Activated T-cell treated with anti-CD3 and anti-CD28 coated beads for 24 hours (primary cell): ENCODE results near the gene MUC20.

Experiments used
- DNase-seq: peaks from one replicate; pipeline ENCODE4 v3.0.0-alpha.2; 2020; ENCODE audit warnings: low read depth

MUC20 gene

DNA sequence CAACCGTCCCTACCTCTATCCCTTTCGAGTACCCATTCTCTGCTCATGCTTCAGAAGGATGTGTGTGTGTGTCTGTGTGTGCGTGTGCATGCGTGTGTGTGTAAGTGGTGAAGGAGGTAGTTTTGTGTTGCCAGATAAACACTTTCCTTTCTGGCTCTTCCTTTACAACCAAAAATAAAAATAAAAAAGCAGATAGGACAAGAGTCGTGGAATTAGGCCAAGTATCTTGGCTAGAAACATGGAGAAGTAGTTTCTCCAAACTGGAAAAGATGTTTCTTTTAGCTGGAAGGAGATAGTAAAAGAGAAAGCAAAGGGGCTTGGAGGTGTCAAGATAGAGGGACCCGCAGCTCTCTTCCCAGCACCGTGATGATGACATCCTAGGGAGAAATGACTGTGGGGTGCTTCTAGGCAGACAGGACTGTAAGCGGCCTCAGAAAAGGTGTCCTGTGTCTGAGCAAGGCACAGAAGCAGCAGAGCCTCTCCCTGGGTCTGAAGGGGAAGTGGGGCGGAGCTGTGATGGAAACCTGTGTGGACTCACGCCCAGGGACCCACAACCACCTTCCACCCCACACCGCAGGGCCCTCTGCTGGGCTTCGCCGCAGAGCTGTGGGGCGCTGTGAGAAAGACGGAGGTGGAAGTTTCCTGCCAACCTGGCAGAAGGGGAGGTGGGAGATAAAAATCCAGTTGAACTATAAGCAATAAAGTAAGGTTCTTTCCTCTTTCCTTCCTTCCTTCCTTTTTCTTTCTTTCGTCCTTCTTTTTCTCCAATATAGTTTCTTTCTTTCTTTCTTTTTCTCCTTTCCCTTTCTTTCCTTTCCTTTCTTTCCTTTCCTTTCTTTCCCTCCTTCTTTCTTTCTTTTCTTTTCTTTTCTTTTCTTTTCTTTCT, 35.3 kb downstream of the MUC20 start:
- DNase-seq = no peak

DNA sequence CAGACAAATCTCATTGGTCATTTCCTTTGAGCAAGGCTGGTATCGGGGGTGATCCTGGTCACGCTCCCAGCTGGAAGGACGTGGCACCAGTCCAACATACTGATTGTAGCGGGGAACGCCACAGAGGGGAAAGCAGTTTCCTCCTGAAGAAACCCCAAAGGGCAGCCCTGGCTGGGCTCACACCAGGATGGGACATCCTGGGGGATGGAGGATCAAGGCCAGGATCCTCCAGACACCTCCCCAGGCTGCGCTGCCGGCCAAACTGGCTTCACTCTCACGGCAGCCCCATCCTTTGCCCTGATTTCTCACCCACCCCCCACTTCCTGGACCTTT, 36.6 kb downstream of the MUC20 start:
- DNase-seq = no peak

DNA sequence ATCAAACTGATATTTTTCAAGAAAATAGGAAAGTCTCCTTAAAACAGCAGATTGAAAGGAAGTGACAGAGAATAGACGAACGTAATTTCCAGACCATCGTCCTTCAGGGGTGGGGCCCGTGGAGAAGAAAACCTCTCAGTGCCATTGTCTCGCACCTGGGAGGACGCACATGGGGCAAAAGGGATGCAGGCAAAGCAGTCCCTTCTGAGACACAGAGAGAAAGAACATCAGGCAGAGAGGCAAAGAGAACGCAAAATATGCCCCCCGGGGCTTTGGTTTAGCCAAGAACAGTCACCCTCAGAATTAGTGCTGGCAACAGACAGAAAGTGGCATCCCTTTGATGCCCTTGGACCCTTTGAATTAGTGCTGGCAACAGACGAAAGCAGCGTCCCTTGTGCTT, 37.0 kb downstream of the MUC20 start:
- DNase-seq = no peak

DNA sequence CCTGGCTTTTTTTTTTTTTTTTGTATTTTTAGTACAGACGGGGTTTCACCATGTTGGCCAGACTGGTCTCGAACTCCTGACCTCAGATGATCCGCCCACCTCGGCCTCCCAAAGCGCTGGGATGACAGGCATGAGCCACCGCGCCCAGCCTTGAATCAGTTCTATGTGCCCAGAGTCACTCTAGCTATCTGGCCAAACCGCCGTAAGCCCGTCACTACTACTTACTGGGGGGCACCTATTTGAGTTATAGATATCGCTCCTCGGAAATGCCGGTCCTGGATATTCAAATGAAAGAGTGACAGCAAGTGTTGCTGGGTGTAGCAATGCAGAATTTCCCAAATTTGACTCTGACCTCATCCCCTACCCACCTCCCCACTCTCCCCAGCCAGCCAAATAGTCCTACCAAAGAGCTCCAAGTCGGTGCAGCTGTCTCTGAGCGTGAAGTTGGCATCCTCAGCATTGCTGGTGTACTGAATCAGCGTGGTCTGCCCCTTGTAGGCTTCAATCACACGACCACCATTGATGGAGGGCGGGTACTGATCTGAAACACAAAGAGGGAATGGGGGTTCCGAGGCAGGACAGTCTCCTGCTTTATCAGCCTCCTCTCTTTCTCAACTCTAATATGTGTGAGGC, 38.1 kb downstream of the MUC20 start:
- no peak for DNase-seq

DNA sequence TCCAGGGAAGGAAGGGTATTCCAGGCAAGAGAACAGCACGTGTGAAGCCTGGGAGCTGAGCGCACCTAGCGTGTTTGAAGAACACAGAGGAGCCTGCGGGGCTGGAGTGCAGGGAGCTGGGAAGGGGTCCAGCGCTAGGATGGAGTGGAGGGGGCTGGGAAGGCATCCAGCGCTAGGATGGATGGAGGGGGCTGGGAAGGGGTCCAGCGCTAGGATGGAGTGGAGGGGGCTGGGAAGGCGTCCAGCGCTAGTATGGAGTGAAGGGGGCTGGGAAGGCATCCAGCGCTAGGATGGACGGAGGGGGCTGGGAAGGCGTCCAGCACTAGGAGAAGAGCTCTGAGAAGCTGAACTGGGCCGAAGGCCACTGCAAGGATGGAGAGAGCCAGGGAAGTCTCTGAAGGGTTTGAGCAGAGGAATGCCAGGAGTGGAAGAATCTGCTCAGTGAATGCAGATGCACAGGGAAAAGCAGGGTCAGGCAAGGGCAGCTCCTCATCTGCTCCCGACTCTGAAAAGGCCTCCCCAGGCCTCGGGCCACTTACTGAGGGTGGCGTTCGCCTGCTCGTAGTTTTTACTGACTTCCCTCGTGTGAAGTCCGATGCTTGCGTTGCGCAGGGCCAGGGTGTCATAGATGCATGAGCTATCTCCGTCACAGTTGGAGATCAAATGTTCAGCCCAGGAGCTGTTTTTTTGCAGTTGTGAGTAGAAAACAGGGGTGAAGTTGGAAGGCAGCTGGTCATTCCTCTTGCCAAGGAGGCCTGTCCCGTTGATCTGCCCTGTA, 39.8 kb downstream of the MUC20 start:
- no peak for DNase-seq

DNA sequence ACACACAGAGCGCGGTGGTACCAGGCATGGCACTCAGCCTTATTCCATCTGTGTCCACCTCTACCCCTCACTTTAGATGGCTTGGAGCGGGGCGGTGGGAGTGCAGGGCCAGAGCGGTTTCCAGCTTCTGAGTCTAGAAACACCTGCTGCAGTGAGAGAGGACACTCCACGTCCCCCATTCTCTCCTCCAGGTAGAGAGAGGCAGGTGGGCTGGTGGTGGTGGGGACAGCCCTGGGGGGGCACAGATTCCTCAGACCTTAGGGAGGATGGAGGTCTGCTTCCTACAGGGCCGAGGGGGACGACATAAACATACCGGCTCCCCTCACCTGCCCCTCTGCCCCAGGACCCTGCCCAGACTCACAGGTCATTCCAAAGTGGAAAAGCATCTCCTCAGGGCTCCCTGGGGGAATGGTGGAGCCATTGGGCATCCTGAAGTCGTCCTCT, 40.4 kb downstream of the MUC20 start:
- DNase-seq = no peak

DNA sequence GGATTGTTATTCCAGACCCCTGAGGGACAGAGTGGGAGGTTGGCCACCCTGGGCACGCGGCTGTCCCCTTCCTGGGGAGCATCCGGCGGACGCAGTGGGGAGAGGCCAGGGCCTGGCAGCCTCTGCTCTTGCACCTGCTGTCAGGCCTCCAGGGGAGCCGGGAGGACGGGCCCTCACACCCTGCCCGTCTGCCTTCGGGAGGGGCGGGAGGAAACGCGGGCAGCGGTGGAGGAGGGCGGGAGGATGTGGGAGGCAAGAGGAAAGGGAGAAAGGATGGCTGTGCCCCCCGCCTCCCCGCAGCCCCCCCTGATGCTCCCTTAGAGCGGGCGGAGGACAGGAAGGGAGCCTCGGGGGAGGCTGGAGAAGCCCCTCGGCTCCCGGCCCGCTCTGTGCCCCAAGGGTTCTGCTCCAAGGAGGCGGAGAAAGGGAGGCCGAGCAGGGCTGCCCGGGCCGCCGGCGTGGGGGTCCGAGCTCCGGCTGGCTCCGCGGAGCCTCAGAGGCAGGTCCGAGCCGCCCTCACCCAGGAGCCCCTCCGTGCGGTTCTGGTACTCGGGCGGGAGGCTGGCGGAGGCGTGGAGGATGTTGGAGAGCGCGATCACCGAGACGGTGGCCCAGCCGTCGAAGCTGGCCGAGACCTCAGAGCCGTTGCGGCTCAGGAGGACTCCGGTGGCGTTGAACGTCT, 40.9 kb downstream of the MUC20 start:
- no peak for DNase-seq

DNA sequence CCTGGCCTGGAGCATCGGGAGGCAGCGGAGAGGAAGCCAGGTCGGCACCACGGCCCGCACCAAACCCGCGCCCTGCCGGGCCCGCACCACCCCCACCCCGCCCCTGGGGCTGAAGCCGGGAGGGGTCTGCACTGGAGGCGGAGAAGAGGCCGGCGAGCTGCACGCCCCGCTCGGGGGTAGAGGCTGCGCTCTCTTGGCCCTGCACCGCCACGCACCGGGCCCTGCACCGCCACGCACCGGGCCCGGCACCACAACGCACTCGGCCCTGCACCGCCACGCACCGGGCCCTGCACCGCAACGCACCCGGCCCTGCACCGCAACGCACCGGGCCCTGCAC, 41.4 kb downstream of the MUC20 start:
- no peak for DNase-seq

DNA sequence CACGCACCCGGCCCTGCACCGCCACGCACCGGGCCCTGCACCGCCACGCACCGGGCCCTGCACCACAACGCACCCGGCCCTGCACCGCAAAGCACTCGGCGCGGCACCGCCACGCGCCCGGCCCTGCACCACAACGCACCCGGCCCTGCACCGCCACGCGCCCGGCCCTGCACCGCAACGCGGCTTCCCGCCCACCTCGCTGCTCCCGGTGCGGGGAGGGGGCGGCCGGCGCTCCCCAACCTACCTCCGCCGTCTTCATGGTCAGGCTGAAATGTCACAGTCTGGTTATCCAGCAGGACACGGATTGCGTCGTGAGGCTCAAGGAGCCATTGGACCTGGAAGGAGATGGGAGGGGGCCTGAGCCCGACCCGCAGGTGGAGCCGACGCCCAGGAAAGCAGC, 41.8 kb downstream of the MUC20 start:
- DNase-seq = no peak

DNA sequence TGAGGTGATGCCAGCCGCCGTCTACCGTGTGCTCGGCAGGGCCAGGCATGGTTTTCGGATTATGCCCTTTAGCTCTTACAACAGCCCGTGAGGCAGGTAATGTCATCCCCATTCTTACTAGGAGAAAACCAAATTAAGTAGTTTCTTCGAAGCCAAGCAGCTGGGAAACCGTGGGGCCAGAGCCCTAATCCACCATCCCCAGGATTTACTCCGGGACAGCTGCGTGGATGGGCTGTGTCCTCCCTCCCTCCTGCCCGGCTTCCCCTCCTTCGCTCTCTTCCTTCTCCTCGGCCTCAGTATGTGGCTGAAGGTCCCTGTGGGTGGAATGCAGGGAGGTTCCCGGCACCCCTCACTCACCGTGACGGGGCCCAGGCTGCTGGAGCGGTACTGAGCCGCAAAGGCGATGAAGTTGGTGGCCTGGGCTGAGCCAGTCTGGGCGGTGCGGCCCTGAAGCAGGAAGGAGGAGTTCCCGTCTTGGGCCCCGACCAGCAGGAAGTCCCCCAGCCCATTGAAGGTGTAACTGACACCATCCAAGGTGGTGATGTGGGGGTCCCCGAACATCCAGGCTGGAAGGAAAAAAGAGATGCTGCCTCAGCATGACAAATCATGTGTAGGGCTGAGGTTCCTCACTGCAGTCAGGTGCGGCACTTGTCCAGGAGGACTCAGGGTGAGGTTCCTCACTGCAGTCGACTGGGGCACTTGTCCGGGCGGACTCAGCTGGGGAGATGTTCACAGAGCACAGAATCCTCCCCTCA, 42.5 kb downstream of the MUC20 start:
- DNase-seq = no peak

DNA sequence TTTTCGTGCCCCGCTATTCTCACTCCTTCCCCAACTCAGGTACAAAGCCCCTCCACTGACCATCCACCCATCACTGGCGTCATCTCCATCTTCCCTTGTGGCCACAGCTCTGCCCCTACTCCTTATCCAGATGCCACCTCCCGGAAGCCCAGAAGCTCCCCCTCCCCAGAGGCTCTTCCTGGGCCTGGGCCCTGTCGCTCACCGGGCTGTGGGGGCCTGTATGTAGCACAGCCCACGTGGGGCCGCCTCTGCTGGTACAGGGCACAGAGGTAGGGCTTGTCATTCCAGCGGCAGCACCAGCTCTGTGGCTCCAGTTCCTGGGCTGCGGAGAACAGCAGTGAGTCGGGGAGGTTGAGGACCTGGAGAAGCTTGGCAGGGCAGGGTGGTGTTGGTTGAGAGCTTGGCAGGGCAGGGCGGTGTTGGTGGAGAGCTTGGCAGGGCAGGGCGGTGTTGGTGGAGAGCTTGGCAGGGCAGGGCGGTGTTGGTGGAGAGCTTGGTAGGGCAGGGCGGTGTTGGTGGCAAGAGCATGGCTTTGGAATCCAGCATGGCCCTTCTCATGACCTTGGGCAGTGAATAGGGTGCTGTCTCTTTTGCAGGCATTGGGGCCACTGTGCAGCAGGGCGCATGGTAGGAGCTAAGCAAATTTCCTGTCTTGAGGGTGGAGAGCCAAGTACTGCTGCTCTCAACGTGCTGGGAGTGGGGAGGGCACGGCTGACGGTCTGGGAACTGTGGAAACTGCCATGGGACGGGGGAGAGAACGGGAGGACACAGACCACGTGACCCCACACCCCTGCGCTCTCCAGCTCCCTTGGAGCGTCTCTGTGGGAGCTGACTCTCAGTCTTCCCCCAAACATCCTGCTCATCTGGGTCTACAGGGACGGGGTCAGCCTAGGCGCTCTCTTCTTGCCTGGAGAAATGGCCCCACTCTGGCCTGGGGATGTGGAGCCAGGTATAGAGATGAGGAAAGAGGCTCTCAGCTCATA, 43.4 kb downstream of the MUC20 start:
- no peak for DNase-seq

DNA sequence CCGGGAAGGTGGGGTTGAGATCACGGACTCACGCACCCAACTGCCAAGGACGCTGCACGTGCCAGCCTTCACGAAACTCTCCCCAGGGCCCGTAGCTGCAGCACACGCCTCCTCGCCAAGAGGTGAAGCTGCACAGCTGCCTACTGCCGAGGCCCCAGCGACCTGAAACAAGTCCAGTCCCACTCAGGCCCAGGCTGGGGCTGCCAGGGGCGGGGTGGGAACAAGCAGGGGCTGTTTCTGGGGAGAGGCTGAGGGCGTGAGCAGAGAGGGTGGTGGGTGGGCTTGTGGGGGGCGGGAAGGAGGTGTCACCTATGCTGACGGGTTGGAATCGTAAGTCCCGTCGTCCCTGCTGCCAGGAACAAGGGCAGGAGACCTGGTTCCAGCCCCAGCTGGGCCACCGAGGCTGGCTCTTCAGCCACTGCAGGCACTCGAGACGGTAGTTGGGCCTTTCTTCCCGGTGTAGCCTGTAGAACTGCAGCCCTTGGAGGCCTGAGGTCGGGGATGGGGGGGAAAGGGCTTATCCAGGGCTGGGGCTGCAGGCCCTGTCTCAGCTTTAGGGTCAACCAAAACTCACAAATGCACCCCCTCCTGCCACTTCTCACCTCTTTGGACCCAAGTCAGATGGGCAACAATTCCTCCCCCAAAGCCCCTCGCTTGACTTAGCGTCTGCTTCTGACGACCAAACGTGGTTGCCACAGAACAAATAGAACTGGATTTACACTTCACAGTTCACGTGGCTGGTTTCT, 44.4 kb downstream of the MUC20 start:
- DNase-seq = no peak

DNA sequence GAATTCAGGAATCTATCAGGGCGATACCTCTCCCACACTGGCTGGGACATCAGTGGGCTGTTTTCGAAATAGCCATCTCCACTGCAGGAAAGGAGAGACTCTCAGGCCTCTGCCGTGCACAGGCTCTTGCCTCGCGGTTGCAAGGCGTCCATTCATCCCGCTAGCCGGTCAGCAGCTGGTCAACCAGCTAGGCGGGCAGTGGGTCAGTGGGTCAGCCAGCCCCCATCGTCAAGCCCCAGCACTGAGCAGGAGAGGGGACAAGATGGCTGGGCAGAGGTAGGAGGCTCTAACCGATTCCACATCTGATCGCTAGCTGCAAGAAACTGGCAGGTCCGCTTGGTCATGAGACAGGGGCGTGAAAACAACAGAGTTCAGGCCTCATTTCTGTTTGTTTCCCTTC, 45.9 kb downstream of the MUC20 start:
- no peak for DNase-seq

DNA sequence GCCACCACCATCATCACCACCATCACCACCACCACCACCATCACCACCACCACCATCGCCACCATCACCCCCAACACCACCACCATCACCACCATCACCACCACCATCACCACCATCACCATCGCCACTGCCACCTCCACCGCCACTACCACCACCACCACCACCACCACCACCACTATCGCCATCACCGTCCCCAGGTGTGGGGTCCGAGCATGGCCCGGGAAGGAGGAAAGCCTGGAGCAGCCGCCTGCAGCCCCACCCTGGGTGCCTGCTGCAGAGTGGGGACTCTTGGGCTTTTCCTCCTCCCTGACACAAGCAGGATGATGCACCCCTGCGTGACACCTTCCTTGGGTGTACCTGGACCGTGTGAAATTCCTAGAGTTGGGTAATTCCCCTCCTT, 47.0 kb downstream of the MUC20 start:
- DNase-seq = no peak

DNA sequence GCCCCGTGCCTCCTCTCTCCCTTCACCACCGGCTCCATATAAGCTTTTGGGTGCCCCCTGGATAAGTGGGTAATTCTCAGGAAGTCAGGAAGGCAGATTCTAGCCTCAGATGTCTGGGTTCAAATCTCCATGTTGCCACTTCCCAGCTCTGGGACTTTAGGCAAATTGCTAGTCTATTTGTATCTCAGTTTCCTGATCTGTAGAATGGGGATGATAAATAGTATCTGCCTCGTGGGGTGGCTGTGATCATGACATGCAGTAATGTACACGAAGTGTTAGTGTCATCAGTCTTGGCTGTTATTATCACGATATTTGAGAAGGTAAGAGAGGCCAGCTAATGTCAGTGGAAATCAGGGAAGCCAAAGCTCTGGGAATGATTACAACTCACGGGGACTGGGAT, 47.6 kb downstream of the MUC20 start:
- DNase-seq = no peak

DNA sequence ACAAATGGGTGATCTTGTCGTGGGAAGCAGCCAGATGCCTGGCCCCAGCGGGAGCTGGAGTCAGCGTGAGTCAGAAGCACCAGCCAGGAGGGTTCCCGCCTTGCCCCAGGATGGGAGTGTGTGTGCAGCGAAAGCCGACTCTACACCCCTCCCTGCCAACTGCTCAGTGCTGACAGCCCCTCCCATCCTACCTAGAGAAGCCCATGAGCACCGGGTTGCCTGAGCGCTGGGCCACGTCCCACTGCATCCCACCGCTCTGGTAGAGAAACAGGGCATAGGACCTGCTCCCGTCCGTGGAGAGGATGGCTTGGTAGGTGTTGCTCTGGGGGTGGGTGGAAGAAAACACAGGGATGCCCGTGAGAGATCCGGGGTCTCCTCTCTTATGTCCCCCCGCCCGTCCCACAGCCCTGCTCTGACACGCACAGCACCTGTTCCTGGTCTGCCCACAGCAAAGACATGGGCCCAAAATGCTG, 48.1 kb downstream of the MUC20 start:
- DNase-seq = no peak

DNA sequence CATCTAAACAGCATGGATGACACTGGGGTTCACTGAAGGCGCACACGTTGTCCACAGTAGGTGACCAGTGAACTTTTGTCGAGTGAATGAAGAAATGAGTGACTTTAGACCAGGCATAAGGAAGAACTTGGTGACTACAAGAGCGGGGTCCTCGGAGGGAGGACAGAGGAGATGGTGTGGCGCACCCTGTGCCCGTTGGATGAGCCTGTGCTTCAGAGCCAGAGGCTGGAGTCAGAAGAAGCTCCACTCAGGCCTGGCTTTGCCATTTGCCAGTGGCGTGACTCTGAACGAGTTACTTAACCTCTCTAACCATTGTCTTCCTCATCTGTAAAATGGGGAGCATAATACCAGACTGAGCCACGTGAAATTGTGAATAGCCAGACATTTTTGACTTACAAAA, 48.8 kb downstream of the MUC20 start:
- DNase-seq = no peak

DNA sequence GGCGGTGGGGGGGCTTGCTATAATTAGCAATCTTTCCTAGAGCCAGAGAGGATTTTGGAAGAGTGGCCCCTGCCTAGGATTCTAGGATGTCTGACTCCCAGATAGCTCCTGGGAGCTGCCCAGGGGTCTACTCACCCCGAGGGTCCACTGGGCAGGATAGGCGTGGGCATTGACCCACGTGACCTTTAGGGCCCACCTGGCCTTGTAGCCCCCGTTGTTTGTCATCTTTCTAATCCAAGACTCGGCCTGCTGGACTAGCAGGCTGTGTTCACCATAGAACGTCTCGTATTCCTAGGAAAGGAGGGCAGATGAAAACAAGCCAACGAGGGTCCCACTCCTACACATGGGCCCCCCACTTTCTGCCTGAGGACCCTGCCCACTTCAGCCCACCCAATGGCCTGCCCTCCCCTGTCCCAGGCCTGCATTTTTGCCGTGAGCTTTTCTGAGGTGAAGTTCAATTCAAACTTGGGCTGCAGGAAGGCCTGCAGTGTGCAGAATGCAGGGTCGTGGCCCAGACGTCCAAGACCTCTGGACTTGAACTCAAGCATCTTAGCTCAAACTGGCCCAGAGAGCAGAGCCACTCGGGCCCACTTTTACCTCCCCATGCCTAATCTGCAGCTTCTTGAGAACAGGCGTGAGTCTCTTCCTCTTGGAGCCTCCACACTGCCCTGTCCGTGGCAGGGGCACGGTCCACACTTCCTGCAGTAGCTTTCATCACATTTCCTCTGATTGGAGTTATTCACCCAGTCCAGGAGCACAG, 49.5 kb downstream of the MUC20 start:
- DNase-seq = no peak
